Endothelial cell of umbilical vein (primary cell): ENCODE data around the gene IL13RA1. TPM values are rescaled to one million over a fixed set of nuclear protein-coding genes. Genes with fewer than 3 reads are reported as not detected.

Source experiments
- BruUV-seq: library from RNA; stranded (reverse); fragments of 400-500 nt; replicated peaks from 2 replicates; lab custom pipeline; 2021; lab: Mats Ljungman, UMichigan
- CTCF ChIA-PET: fragments of 300-600, 350-600 bp; sonication (Branson Sonifier 250); formaldehyde crosslinking; loops from one replicate; lab custom pipeline; 2021; ENCODE audit warnings: antibody characterized with exemption, inconsistent platforms; lab: Charles Lee
- POLR2A ChIA-PET: fragments of 300-600, 350-600 bp; sonication (Branson Sonifier 250); formaldehyde crosslinking; loops from one replicate; lab custom pipeline; 2021; ENCODE audit warnings: antibody characterized with exemption, inconsistent platforms; lab: Charles Lee
- DNase-seq: peaks from one replicate; pipeline ENCODE4 v3.0.0-alpha.2; 2011; ENCODE audit warnings: low read depth, low spot score
- FAIRE-seq: peaks from 2 replicates; lab custom pipeline; 2011; peaks lifted over from hg19 to GRCh38; lab: Jason Lieb, UNC
- H2AFZ ChIP-seq: 2 replicates; pipeline ENCODE4 v1.6.0; 2012; ENCODE audit warnings: low read depth, low read length, control low read depth, inconsistent platforms
- H3K27ac ChIP-seq: 2 replicates; pipeline ENCODE4 v1.5.1; 2011; ENCODE audit warnings: low read depth, mild to moderate bottlenecking, control low read depth, low read length, moderate library complexity; ENCODE audit not compliant: insufficient read depth
- H3K27me3 ChIP-seq, 2 experiments: 2 replicates each; pipeline versions ENCODE4 v1.6.0 to v1.6.1; 2011; ENCODE audit warnings: low read length in 2 of 2, mixed read lengths in 1 of 2; ENCODE audit not compliant: control insufficient read depth in 2 of 2, insufficient read depth in 2 of 2
- H3K36me3 ChIP-seq, 2 experiments: 2 replicates in 1 of 2; 3 replicates in 1 of 2; pipeline ENCODE4 v1.5.1; 2011; ENCODE audit warnings: low read length in 2 of 2, mild to moderate bottlenecking in 1 of 2, moderate library complexity in 1 of 2; ENCODE audit not compliant: control insufficient read depth in 2 of 2, insufficient read depth in 2 of 2; ENCODE audit errors: extremely low read depth in 1 of 2
- H3K4me1 ChIP-seq: 3 replicates; pipeline ENCODE4 v1.5.1; 2011; ENCODE audit warnings: mild to moderate bottlenecking, low read length; ENCODE audit not compliant: control insufficient read depth, insufficient read depth; ENCODE audit errors: extremely low read depth
- H3K4me2 ChIP-seq: 2 replicates; pipeline ENCODE4 v1.6.1; 2011; ENCODE audit warnings: low read length, control low read depth, mixed read lengths; ENCODE audit not compliant: insufficient read depth
- H3K4me3 ChIP-seq, 3 experiments: fragments of 200-600 bp in 1 of 3; sonication (generic), shearing (Covaris generic) in 1 of 3; replicated peaks in 1 of 3; 2 replicates each; pipeline ENCODE4 v1.5.1; 2011 to 2016; ENCODE audit warnings: control low read depth in 3 of 3, low read length in 3 of 3, mild to moderate bottlenecking in 2 of 3, inconsistent platforms in 1 of 3, low read depth in 1 of 3, moderate library complexity in 1 of 3; ENCODE audit not compliant: insufficient read depth in 1 of 3
- H3K79me2 ChIP-seq: 2 replicates; pipeline ENCODE4 v1.6.0; 2012; ENCODE audit warnings: low read length, inconsistent platforms; ENCODE audit not compliant: control insufficient read depth, insufficient read depth
- H3K9ac ChIP-seq: replicated peaks from 2 replicates; pipeline ENCODE3; 2011; ENCODE audit warnings: low read length, control low read depth; ENCODE audit not compliant: insufficient read depth; ENCODE audit errors: extremely low read depth
- H3K9me1 ChIP-seq: replicated peaks from 3 replicates; pipeline ENCODE4 v1.6.0; 2011; ENCODE audit warnings: mild to moderate bottlenecking, low read length; ENCODE audit not compliant: control insufficient read depth, insufficient read depth; ENCODE audit errors: extremely low read depth
- H3K9me3 ChIP-seq: replicated peaks from 2 replicates; pipeline ENCODE4 v1.5.1; 2012; ENCODE audit warnings: low read length, inconsistent platforms; ENCODE audit not compliant: control insufficient read depth, insufficient read depth
- H4K20me1 ChIP-seq: replicated peaks from 2 replicates; pipeline ENCODE3; 2011; ENCODE audit warnings: mild to moderate bottlenecking, low read length; ENCODE audit not compliant: control insufficient read depth, insufficient read depth; ENCODE audit errors: extremely low read depth
- EZH2 ChIP-seq: IDR thresholded peaks from 2 replicates; pipeline ENCODE4 v1.6.1; 2012; ENCODE audit warnings: borderline replicate concordance, low read depth, mild to moderate bottlenecking, moderate library complexity, low read length, inconsistent platforms; ENCODE audit not compliant: severe bottlenecking
- FOS ChIP-seq: IDR thresholded peaks from 2 replicates; pipeline ENCODE4 v1.6.1; 2011; ENCODE audit warnings: mild to moderate bottlenecking, low read length, moderate library complexity, borderline replicate concordance; ENCODE audit not compliant: insufficient read depth
- GATA2 ChIP-seq: IDR thresholded peaks from 2 replicates; pipeline ENCODE4 v1.7.0; 2011; ENCODE audit warnings: low read depth, mild to moderate bottlenecking, moderate library complexity, mixed read lengths, low read length; ENCODE audit not compliant: insufficient read length, insufficient read depth
- JUN ChIP-seq: IDR thresholded peaks from 2 replicates; pipeline ENCODE4 v1.6.1; 2011; ENCODE audit warnings: borderline replicate concordance, low read depth; ENCODE audit not compliant: insufficient read length, insufficient read depth
- MYC ChIP-seq: IDR thresholded peaks from one replicate; pipeline ENCODE4 v1.6.1; 2011; ENCODE audit warnings: mild to moderate bottlenecking, low read depth, low read length
- POLR2A ChIP-seq: IDR thresholded peaks from 2 replicates; pipeline ENCODE4 v1.6.1; 2012; ENCODE audit warnings: low read depth, mild to moderate bottlenecking, control low read depth, low read length
- POLR2AphosphoS5 ChIP-seq: IDR thresholded peaks from 2 replicates; pipeline ENCODE4 v1.6.1; 2012; ENCODE audit warnings: low read depth, mild to moderate bottlenecking, control low read depth, low read length, moderate library complexity; ENCODE audit not compliant: insufficient read depth
- dilution Hi-C: fragments of 300-500 bp; cut with MboI; formaldehyde crosslinking; loops from one replicate; pipeline ENCODE4 v1.15.0; 2019; ENCODE audit warnings: low sequenced_read_pairs; ENCODE audit not compliant: extremely low pct_ligation_motif_present
- intact Hi-C: fragments of 100-400 bp; cut with micrococcal nuclease; formaldehyde crosslinking; loops from one replicate; pipeline ENCODE4 v1.10.0; 2022
- polyA plus RNA-seq, 4 experiments: library from polyadenylated mRNA; depleted of rRNA in 3 of 4; stranded (reverse) in 3 of 4; unstranded in 1 of 4; fragments of >200 nt; gene quantifications; 2 replicates each; pipeline versions ENCODE4 v1.2.1 to v1.2.3, GENCODE V29; 2011 to 2012; ENCODE audit warnings: missing spikeins in 1 of 4
- total RNA-seq: library from RNA; stranded (reverse); gene quantifications from 2 replicates; pipeline ENCODE4 v1.2.3, GENCODE V29; 2021
- TF ChIP-seq, protein P1 (sequence below), 2 donors: IDR thresholded peaks; 1 replicate in 1 of 2; 2 replicates in 1 of 2; pipeline ENCODE4 v1.5.1; 2011; ENCODE audit warnings: low read length in 2 of 2, mild to moderate bottlenecking in 2 of 2, moderate library complexity in 2 of 2, control low read depth in 1 of 2, inconsistent platforms in 1 of 2, low read depth in 1 of 2; ENCODE audit not compliant: insufficient read depth in 1 of 2; ENCODE audit errors: extremely low read depth in 1 of 2
- TF ChIP-seq, protein P2 (sequence below): IDR thresholded peaks from 2 replicates; pipeline ENCODE4 v1.6.1; 2011; ENCODE audit not compliant: insufficient read depth, insufficient read length

Gene IL13RA1
- total and polyA plus RNA-seq, 2 donors (not counting 3 experiments of a cell fraction or from before 2014, with no cell fraction given), result 40.7 to 61.9 TPM

DNA sequence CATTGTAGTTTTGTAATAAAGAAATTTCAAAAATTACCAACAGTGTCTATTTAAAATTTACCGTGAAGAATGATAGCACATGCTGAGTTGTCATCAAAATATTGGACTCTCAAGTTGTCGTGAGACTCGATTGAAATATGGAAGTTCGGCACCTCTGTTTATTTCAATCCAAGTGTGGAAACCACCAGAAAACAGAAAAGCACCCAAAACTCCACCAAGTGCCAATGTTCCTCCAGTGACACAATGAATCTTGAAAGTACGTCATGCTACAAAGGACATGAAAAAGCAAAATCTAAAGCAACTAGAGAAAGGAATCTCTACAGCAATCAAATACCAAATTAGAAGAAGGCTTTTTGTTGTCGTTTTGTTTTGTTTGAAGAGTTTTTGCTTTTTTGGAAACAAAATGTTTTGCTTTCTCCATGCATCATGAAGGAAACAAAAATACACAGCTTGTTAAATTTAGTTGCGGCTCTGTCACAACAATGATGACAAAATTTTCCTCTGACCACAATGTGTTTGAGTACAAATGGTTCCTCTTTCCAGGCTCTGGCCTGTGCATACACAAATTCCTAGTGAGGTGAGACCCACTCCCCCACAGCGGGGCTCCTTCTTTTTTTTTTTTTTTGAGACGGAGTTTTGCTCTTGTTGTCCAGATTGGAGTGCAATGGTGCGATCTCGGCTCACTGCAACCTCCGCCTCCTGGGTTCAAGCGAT lies 9.6 kb upstream of the IL13RA1 start:
- Histone ChIP-seq H3K27me3 (no peaks in the 10 kb centered on the region), H3K9ac (no peak overlapping the region), H3K79me2 (no peaks in the 10 kb centered on the region), H3K4me1 (no peaks in the 10 kb centered on the region), H2AFZ (no peak overlapping the region), H3K27ac (no peak overlapping the region), H3K9me1 (no peaks in the 10 kb centered on the region), H3K36me3 (no peaks in the 10 kb centered on the region), H3K9me3 (no peaks in the 10 kb centered on the region), H3K4me2 (no peak overlapping the region), H4K20me1 (no peaks in the 10 kb centered on the region), H3K4me3 (no peak overlapping the region)
- DNase-seq (no peak), FAIRE-seq (no peak)
- BruUV-seq, result no TSS peak
- ChIA-PET POLR2A (no interaction called here), CTCF (no interaction called here)
- no peak for TF ChIP-seq MYC
- no peak for TF ChIP-seq FOS
- dilution Hi-C loops, result no loop called here
- intact Hi-C loops, result no loop called here

DNA sequence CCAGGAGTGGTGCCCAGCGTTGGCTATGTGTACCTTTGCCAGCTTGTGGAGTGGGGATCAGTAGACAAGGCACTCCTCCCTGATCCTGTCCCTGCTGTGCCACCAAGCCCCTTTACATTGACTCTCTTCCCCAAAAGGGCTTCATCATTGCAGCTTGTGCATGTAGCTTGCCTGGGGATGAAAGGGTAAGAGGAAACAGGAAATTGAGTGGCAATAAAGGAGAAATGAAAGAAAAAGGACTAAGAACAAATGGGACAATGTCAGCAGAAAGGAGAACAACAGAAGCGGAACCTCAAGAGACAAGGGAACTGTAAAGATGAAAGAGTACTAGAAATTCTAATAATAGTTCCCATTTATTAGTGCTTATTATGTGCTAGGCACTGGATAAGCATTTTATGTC lies 8.7 kb upstream of the IL13RA1 start:
- H3K9ac ChIP-seq, result no peak overlapping the region
- intact Hi-C loops (no loop called here), dilution Hi-C loops (no loop called here)
- no peak overlapping the region for H3K4me3 ChIP-seq
- H4K20me1 ChIP-seq, result no peaks in the 10 kb centered on the region
- ChIA-PET CTCF (no interaction called here), POLR2A (no interaction called here)
- H2AFZ ChIP-seq, result no peak overlapping the region
- no peaks in the 10 kb centered on the region for H3K79me2 ChIP-seq
- no peaks in the 10 kb centered on the region for H3K27me3 ChIP-seq
- FAIRE-seq (no peak), DNase-seq (no peak)
- no peaks in the 10 kb centered on the region for H3K9me1 ChIP-seq
- BruUV-seq, result no TSS peak
- H3K4me1 ChIP-seq, result no peaks in the 10 kb centered on the region
- no peaks in the 10 kb centered on the region for H3K9me3 ChIP-seq
- H3K27ac ChIP-seq, result no peak overlapping the region
- H3K4me2 ChIP-seq, result no peak overlapping the region
- H3K36me3 ChIP-seq, result no peaks in the 10 kb centered on the region
- TF ChIP-seq MYC (no peak), GATA2 (no peak), POLR2AphosphoS5 (no peak), POLR2A (no peak), FOS (no peak), JUN (no peak), EZH2 (no peak)
- TF ChIP-seq, protein P1, sequence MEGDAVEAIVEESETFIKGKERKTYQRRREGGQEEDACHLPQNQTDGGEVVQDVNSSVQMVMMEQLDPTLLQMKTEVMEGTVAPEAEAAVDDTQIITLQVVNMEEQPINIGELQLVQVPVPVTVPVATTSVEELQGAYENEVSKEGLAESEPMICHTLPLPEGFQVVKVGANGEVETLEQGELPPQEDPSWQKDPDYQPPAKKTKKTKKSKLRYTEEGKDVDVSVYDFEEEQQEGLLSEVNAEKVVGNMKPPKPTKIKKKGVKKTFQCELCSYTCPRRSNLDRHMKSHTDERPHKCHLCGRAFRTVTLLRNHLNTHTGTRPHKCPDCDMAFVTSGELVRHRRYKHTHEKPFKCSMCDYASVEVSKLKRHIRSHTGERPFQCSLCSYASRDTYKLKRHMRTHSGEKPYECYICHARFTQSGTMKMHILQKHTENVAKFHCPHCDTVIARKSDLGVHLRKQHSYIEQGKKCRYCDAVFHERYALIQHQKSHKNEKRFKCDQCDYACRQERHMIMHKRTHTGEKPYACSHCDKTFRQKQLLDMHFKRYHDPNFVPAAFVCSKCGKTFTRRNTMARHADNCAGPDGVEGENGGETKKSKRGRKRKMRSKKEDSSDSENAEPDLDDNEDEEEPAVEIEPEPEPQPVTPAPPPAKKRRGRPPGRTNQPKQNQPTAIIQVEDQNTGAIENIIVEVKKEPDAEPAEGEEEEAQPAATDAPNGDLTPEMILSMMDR (IDR thresholded peaks at IDR 0.05; ENCODE audit: extremely low read depth in 1 of 2, insufficient read depth in 1 of 2, low read depth in 1 of 2, low read length in 2 of 2), result no peak
- TF ChIP-seq, protein P2, sequence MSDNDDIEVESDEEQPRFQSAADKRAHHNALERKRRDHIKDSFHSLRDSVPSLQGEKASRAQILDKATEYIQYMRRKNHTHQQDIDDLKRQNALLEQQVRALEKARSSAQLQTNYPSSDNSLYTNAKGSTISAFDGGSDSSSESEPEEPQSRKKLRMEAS, result no peak
